ENCODE measurements around the gene TNS1.

DNA sequence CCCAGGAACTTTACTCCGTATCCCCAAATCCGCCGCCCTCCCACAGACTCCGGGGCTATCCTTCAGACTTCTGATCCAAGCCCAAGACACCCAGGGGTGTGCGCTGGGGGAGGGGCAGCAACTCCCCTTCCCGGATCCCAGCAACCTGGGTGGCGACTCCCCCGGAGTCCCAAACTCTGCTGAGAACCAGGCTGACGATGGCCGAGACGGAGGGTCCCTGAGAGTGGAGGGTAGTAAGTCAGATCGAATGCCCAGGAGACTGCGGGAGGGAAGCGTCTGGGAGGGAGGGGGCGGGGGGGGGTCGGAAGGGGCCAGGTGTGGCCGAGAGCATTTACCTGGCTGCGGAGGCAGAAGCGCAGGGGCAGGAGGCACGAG lies 7.0 kb upstream of the TNS1 start:
- no peak for TF ChIP-seq CTCF (IDR thresholded peaks at IDR 0.05; ENCODE audit: low read length)
- TF ChIP-seq EZH2 (optimal IDR thresholded peaks at IDR 0.05; ENCODE audit: low read depth, low read length) = no peak
- TF ChIP-seq EZH2phosphoT487 (IDR thresholded peaks at IDR 0.05; ENCODE audit: low read length) = no peak

Data from MM.1S (cell line).